ENCODE data around the gene CDKL5.

CDKL5 gene

DNA sequence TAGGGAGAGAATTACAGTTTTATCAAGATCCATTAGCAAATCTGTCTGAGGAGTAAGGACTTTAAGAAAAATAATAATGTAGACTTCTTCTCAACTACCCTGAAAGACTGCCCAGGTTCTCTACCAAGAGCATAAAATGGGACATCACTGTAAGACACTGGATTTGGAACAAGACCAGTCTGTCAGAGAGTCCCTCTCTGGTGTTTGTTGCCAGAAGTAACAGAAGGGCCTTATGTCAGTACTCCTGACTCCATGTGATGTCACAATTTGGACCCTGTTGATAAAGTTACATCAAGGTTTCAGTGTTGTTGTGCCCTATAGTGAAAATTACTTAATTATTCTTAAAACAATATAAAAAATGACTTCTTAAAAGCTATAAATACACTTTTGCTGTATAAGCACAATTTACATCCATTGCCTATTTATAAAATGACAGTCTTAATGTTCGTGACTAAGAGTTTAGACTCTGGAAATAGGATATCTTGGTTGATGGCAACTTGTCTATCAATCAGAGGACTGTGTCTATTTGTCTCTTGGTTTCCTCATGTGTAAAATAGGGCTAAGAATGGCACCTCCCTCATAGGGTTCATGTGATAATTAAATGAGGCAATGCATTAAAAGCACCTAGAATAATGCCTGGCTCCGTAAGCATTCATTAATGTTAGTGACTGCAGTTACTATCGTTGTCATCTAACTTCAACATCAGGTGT is 188.7 kb downstream of the CDKL5 start:
- H3K4me3 ChIP-seq (ENCODE audit: low read length), result no peak overlapping the region
- DNase-seq (ENCODE audit: low read depth), result no peak
- TF ChIP-seq, protein P1, sequence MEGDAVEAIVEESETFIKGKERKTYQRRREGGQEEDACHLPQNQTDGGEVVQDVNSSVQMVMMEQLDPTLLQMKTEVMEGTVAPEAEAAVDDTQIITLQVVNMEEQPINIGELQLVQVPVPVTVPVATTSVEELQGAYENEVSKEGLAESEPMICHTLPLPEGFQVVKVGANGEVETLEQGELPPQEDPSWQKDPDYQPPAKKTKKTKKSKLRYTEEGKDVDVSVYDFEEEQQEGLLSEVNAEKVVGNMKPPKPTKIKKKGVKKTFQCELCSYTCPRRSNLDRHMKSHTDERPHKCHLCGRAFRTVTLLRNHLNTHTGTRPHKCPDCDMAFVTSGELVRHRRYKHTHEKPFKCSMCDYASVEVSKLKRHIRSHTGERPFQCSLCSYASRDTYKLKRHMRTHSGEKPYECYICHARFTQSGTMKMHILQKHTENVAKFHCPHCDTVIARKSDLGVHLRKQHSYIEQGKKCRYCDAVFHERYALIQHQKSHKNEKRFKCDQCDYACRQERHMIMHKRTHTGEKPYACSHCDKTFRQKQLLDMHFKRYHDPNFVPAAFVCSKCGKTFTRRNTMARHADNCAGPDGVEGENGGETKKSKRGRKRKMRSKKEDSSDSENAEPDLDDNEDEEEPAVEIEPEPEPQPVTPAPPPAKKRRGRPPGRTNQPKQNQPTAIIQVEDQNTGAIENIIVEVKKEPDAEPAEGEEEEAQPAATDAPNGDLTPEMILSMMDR (conservative IDR thresholded peaks at IDR 0.05; ENCODE audit: low read depth, low read length), result no peak

DNA sequence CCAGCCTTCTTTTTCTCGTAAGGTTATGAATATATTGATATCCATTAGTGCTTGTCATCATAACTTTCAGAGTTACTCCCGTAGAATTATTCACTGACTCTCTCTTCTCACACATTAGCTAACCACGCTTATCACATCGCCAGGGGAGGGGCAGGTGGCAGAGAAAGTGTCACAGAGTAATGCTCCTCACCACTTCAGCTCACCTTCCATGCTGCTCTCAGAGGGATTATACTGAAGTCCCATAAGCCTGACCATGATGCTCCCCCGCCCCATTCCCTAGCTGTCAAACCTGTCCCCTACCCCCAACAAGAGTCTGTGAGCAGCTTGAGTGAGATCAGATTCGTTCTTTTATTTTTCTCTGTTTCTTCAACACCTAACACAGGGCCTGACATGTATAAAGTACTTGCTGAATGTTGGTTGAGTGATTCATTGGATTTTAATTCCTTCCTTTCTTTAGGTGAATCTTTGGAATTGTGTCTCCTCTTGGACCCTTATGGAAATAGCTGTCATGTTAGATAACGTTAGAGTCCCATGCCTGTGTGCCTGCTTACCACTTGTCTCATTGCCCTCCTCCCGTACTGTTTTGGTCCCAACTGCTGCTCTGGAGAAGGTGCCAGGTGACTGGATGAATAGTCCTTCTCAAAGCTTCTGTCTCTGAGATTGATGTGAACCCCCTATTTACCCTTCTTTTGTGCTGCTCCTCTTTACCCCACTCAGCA is 191.4 kb downstream of the CDKL5 start:
- H3K4me3 ChIP-seq (ENCODE audit: low read length), result no peak overlapping the region
- DNase-seq (ENCODE audit: low read depth), result no peak
- TF ChIP-seq, protein P1 (conservative IDR thresholded peaks at IDR 0.05; ENCODE audit: low read depth, low read length), result no peak

DNA sequence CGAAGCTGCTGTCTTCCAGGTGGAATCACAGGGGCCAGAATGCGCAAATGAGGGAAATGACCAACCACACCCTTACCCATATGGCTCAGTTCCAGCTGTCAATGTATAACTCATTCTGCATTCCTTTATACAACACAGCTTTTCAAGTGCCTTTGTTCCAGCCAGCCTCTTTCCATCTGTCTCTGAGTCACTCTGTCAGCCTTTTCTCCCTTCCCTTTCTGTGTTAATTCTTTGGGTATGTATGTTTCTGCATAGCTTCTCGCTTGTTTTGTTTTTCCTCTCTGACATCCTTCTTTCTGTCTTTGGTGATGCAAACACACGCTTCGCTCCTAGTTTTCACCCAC is 192.0 kb downstream of the CDKL5 start:
- no peak overlapping the region for H3K4me3 ChIP-seq (ENCODE audit: low read length)
- TF ChIP-seq, protein P1 (conservative IDR thresholded peaks at IDR 0.05; ENCODE audit: low read depth, low read length), result no peak
- DNase-seq (ENCODE audit: low read depth), result no peak

DNA sequence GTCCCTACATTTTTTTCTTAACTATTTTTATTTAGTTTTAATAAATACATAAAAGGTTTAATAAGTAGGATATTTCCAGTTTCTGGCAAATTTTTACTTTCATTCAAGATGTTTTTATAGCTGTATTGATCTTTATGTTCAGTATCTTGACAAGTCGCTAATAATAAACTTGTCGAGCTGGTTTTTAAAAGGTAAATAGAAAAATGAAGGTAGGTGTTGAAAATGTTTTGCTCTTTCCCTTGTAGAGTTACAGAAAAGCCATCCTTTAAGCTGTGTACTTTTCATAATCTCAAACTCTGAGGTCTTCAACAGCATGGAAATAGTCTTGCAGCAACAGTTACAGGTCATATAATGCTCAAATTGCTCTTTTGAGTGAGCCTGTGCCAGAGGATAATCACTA is 193.9 kb downstream of the CDKL5 start:
- TF ChIP-seq, protein P1 (conservative IDR thresholded peaks at IDR 0.05; ENCODE audit: low read depth, low read length), result no peak
- no peak for DNase-seq (ENCODE audit: low read depth)

DNA sequence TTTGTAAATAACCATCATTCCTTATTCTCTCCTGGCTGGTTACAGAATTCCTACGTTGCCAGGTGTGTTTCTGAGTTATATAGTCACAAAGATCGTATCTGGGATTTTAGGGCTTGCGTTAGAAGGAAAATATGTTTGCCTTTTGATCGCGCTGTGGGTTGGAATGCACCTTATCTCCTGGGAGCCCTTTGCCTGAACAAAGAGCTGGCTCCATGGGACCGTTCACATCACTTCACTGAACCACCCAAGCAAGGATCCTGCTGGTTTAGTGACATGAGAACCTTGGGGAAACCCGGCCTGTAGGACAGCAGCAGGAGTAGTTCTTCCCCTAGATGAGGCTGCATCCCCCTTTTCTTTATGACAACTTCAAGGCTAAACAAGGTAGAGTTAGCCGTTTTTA is 194.9 kb downstream of the CDKL5 start:
- TF ChIP-seq, protein P1 (conservative IDR thresholded peaks at IDR 0.05; ENCODE audit: low read depth, low read length), result no peak
- DNase-seq (ENCODE audit: low read depth), result no peak
- no peak overlapping the region for H3K4me3 ChIP-seq (ENCODE audit: low read length)

More for the DNA sequence above, 193.9 kb downstream of the CDKL5 start:
- no peak overlapping the region for H3K4me3 ChIP-seq (ENCODE audit: low read length)

DNA sequence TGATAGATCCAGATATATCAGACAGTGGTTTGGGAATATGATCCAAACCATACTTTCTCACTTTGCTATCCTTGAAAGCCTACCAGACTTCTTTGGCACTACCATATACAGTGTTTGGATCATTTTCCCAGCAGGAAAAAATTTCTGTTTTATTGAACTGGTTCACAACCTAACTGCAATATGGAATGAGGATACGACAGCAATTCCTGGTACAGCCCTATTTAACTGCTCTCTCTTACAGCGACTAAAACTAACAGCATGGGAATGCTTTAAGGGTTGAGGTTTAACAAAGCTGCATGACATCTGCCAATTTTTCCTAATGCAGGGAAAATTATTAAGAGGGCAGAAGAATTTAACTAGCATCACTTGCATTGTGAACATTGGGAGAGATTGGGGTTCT is 199.2 kb downstream of the CDKL5 start:
- TF ChIP-seq, protein P1 (conservative IDR thresholded peaks at IDR 0.05; ENCODE audit: low read depth, low read length), result no peak
- no peak overlapping the region for H3K4me3 ChIP-seq (ENCODE audit: low read length)
- no peak for DNase-seq (ENCODE audit: low read depth)

DNA sequence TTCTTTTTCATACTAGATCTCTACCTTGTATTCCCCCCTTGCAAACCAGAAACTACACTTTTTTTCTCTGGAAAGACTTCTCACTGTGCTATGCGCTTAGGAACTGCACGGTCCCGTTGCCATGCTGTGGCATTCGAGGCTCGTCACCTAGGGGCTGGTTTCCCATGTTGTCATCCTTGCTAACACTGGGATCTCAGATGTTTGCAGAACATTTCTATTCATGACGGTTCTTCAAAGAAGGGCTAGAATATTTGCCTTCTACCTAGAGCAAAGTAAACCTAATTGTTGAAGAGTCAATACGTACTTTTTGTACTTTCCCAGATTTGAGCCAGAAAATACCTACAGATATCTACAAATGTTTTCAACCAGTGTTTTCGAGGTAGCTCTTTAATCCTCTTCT is 205.5 kb downstream of the CDKL5 start:
- DNase-seq (ENCODE audit: low read depth), result no peak
- TF ChIP-seq, protein P1 (conservative IDR thresholded peaks at IDR 0.05; ENCODE audit: low read depth, low read length), result no peak
- no peak overlapping the region for H3K4me3 ChIP-seq (ENCODE audit: low read length)
